HG03108 (cell line): ENCODE results near the gene MAPK8IP3.

Experiments used
- ATAC-seq: cut with Tn5 transposase; IDR thresholded peaks from one replicate; pipeline ENCODE4 v1.9.1; 2021; ENCODE audit warnings: moderate library complexity; ENCODE audit not compliant: unreplicated experiment

MAPK8IP3 gene, protein sequence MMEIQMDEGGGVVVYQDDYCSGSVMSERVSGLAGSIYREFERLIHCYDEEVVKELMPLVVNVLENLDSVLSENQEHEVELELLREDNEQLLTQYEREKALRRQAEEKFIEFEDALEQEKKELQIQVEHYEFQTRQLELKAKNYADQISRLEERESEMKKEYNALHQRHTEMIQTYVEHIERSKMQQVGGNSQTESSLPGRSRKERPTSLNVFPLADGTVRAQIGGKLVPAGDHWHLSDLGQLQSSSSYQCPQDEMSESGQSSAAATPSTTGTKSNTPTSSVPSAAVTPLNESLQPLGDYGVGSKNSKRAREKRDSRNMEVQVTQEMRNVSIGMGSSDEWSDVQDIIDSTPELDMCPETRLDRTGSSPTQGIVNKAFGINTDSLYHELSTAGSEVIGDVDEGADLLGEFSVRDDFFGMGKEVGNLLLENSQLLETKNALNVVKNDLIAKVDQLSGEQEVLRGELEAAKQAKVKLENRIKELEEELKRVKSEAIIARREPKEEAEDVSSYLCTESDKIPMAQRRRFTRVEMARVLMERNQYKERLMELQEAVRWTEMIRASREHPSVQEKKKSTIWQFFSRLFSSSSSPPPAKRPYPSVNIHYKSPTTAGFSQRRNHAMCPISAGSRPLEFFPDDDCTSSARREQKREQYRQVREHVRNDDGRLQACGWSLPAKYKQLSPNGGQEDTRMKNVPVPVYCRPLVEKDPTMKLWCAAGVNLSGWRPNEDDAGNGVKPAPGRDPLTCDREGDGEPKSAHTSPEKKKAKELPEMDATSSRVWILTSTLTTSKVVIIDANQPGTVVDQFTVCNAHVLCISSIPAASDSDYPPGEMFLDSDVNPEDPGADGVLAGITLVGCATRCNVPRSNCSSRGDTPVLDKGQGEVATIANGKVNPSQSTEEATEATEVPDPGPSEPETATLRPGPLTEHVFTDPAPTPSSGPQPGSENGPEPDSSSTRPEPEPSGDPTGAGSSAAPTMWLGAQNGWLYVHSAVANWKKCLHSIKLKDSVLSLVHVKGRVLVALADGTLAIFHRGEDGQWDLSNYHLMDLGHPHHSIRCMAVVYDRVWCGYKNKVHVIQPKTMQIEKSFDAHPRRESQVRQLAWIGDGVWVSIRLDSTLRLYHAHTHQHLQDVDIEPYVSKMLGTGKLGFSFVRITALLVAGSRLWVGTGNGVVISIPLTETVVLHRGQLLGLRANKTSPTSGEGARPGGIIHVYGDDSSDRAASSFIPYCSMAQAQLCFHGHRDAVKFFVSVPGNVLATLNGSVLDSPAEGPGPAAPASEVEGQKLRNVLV (N-terminal part only)

DNA sequence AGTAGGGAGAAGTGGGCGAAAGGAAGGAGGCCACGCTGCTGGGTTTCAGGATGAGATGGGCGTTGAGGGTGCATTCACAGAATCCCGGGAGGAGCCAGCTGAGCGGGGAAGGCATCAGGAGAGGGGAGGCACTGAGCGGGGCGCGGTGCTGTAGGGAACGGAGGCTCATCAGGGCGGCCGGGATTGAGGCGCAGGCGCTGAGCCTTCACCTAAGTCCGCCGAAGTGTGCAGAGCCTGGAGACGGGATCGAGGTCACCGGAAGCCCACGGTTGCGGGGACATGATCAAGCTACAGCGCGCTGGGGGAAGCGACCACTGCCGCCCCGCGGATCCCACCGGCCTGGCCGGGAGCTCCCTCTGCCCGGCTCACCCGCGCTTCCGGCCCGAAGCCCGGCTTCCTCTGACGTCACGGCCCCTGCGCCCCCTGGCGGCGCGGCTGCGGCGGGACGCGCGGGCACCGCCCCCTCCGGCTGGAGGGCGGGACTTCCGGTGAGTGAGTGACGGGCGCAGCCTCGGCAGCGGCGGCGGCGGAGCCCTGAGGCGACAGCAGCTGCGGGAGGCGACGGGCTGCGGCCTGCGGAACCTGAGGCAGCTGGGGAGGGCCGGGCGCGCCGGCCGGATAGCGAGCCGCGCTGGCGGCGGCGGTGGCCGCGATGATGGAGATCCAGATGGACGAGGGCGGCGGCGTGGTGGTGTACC lies at the start of gene MAPK8IP3:
TSS of gene MAPK8IP3 (plus strand) at position 508 of the 698 bp plus-strand sequence. CDS start at position 653, 145 bp downstream.
- ATAC-seq: peak; percentile 80

DNA sequence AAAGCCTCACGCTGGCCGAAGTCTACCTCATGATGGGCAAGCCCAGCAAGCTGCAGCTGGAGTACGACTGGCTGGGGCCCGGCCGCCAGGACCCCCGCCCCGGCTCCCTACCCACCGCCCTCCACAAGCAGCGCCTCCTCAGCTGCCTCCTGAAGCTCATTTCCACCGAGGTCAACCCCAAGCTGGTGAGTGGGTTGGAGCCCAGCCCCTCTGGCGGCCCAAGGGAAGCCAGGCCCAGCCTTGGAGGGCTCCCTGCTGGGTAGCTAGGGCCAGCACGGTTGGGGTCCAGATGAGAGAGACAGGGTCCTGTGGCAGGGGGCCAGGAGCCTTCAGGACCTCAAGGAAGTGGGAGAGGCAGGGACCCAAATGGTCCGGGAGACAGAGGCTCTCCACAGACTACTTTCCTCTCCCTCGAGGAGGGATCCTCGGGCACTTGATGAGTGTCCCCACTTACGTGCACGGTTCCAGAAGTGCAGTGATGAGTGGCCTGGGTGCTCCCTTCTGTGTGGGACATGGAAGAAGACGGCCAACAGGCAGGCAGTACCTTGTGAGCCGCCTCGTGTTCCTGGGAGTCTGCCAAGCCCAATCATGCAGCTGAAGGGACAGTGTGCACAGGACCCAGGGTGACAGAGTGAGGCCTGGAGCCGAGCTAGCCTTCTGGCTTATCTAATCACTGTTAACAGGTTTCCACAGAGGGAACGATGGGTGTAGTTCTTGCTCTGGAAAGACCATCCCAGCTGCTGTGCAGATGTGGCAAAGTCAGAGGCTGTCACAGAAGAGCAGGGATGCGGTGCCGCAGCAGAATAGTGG lies 49.0 kb upstream of the MAPK8IP3 start:
- ATAC-seq: no peak

DNA sequence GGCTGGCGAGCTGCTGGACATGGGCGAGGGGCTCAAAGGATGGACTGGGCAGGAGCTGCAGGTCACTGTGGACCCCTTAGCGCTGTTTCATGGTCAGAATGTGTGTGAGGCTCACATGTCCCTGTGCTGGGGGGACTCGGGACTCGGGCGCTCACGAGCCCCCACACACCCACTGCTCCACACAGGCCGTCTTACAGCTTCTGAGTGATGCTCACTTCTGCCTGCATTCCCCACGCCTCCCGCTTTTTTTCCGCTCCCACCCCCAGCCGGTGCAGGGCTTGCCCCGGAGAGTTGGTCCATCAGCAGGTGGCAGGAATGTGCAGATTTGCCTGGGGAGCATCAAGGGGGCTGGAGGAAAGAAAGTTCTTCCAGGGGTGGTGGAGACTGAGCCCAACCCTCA lies 48.2 kb upstream of the MAPK8IP3 start:
- ATAC-seq: no peak

DNA sequence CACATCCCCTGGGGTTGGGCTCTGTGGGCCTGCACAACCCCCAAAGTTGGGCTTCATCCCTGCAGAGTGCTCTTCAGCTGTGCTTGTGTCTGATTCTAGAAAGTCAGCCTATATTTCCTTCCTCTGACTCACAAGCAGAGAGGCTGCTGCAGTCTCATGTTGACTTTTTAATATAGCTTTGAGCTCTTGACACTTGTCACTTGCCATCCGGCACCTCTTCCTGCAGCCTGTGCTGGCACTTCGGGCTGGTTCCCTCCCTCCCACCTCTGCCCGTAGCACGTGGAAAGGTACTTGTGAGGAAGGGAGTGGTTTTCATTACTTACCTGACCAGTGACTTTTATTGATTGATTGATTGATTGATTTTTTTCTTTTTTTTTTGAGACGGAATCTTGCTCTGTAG lies 47.0 kb upstream of the MAPK8IP3 start:
- no peak for ATAC-seq

DNA sequence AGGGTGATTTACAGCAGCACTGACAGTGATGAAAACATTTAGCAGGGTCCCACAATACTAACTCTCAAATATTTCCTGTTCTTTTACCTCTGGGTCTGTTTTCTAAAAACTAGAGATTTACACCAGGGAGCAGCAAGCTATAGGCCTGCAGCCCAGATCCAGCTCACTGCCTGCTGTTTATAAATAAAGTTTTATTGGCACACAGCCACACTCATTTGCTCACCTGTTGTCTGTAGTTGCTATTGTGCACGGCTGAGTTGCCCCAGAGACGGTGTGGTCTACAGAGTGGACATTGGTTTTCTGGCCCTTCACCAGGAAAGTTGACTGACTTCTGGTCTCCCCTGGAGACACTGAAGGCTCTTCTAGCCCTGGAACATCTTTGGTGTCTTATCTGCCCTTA lies 44.2 kb upstream of the MAPK8IP3 start:
- no peak for ATAC-seq

DNA sequence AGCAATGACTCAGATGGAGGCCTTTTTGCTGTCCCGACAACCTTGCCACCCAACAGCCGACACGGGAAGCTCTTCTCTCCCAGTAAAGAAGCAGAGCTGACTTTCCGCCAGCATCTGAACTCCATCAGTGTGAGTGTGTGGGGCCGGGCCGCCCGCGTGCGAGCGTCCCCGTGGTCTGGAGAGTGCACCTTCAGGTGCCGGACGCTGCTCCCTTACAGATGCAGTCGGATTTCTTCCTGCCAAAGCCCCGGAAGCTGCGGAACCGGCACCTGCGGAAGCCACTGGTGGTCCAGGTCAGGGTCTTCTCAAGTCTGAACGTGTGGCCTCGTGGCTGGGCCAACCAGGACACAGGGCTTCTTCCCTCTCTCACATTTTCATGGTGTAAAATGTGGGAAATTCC lies 43.5 kb upstream of the MAPK8IP3 start:
- no peak for ATAC-seq

DNA sequence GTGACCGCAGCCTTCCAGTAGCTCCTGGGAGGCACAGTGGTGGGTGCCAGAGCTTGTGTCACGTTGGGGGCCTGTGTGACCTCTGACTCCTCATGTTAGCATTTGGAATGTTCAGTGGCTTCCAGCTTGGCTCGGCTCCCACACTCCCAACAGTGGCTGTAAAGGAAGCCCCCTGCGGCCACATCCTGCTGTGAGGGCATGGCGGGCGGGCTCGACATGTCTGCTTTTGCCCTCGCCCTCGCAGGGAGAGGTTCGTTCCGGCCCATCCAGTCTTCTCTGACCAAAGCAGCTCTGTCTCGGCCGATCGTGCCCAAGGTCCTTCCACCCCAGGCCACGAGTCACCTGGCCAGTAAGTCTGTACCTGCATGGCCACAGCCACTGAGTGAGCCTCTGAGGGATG lies 40.2 kb upstream of the MAPK8IP3 start:
- no peak for ATAC-seq

DNA sequence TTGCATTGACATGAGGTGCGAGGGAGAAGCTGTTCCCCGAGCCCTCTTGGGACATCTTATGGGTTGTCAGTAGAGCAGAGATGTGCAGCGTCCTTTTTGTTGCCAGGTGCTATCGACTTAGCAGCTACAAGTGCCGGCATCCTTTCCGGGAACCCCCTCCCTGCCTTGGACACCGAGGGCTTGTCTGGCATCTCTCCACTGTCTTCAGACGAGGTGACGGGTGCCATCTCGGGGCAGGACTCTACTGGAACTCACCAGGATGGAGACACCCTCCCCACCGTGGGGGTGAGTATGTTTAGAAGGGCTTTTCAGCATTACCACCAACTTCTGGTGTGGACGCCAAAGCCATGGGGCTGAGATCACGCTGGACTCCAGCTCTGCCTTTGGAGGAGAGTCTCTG lies 39.7 kb upstream of the MAPK8IP3 start:
- ATAC-seq: no peak

DNA sequence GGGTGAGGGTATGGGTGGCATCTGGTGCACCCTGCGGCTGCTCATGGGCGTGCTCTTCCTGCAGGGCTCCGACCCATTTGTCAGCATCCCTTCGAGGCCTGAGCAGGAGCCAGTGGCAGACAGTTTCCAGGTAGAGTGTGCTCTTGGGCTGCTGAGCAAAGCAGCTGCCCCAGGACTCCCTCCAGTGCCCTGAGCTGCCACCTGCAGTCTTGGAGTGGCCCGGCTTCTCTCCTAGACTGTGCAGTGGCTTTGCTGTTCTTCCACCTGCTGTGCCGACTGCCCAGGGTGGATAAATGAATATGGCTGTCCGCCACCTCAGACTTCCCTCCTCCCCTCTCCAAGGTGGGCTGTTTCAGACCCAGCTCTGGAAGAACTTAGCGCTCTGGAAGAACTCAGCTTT lies 38.7 kb upstream of the MAPK8IP3 start:
- no peak for ATAC-seq

DNA sequence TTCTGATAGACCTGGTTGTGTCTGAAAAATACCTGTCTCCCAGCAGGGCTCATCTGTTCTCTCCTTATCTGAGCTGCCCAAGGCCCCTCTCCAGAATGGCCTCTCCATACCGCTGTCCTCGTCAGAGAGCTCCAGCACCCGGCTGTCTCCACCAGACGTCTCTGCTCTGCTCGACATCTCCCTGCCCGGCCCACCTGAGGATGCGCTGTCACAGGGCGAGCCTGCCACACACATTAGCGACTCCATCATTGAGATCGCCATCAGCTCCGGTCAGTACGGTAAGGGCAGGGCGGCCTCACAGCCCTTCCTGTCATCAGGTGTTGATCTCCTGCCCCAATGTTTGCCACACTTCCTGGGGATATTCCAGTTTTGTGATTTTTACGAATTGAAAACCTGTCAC lies 38.1 kb upstream of the MAPK8IP3 start:
- no peak for ATAC-seq

DNA sequence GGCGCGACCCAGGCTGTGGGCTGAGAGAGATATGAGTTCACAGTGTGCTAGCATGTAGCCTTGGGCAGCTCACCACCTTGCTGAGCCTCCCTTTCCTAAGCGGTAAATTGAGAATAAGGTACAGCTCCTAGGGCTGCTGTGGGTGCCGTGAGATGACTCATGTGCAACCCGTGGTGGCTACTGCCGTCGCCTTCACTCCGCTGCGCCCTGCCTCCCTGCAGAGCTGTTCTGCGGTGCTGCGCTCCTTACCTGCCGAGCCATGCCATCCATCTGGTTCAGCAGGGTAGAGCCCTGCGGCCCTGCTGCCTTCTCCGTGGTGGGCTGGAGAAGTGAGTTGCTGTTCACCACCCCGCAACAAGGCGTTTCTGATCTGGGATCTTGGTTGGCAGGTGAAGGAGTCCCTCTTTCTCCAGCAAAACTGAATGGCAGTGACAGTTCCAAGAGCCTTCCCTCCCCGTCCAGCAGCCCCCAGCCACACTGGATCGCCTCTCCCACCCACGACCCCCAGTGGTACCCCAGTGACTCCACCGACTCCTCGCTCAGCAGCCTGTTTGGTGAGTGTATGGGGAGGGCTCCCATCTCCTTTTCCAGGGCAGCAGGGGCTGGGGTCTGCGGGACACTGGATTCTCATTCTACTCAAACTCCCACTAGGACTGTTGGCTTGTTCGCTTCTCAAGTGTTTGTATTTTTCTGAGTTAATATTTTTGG lies 37.2 kb upstream of the MAPK8IP3 start:
- ATAC-seq: no peak

DNA sequence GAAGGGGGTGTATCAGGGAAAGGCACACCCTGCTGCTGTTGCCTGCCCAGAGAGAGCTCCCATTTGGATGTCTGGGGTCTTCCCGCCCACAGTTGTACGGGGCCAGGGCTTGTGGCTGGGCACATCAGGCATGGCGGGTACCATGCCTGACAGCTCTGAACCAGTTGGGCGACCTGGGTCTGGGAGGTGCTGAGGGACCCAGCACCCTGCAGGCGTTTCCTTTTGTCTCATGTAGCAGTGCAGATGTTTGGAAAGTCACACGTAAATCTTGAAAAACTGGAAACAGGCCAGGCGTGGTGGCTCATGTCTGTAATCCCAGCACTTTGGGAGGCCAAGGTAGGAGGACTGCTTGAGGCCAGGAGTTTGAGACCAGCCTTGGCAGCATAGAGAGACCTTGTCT lies 36.3 kb upstream of the MAPK8IP3 start:
- no peak for ATAC-seq

DNA sequence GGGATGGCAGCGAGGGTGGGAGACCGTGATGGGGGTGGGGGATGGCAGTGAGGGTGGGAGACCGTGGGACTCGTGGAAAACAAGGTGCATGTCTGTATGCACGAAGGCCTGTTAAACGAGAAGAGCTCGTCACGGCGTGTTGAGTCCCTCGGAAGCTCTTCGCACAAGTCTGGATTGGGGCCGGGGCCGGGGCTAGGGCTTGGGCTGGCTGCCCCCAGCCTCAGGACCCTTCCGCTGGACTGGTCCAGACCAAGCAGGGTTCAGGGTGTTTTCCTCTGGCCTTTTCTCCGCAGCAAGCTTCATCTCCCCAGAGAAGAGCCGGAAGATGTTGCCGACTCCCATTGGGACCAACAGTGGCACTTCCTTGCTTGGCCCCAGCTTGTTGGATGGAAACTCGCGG lies 35.6 kb upstream of the MAPK8IP3 start:
- ATAC-seq: no peak

DNA sequence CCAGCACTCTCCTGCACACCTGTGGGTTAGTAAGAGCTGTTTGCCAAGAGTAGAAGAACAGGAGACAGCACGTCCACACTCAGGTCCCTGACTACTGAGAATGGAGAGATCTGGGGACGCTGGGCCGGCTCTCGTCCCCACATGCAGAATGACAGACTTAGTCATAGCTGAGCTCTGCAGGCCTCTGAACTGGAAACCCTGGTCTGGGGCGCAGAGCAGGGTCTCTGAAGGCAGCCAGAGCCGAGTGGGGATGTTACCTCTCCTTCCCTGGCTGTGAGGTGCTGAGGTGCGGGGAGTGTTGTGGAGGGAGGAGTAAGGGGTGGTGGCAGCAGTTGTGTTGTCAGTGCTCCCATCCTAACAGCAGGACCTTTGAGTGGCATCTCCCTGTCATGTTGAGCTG lies 35.1 kb upstream of the MAPK8IP3 start:
- ATAC-seq: no peak

DNA sequence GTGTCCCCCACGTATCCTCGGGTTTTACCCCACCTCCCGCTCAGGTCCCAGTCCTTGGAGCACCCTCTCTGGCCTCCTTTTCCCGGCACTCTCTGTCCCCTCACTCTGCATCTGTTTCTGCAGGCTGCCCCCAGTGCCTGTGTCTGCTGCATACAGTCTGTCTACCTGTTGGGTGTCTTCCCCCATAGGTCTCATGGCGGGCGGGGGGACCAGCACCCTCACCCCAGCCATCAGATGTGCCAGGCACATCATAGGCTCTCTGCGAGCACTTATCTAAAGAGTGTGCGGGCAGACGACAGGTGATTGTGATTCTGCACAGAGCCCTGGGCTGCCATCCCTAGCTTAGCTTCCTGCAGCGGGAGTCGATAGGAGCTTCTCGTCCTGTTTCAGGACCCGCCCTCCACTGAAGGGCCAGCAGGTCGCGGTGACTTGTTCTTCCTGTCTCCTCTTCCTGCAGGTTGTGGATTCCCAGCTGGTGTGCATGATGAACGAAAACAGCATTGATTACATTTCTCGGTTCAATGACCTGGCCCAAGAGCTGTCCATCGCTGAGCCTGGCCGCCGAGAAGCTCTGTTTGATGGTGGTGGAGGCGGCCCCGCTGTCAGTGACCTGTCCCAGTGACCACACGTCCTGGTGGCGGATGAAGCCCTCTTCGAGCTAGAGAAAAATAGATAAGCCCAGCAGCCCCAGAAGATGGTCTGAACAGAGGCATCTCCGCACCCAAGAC lies 32.4 kb upstream of the MAPK8IP3 start:
- ATAC-seq: no peak

DNA sequence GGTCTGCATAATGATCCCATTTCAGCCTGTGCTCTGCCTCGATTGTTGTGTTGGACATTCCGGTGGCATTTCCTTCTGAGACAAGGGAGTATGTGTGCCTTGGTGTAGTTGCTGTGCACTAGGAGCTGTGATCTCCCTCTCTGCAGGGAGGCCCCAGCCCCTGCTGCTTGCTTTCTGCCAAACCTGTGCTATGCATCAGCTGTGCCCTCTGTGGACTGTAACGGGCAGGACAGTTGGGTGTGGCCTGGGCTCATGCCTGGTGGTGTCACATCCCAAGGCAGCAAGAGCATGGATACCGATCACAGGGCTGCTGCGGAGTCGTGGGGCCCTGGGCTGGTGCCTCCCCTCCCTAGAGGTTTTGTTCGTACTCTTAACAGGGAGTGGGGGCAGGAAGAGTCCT lies 31.7 kb upstream of the MAPK8IP3 start:
- no peak for ATAC-seq

DNA sequence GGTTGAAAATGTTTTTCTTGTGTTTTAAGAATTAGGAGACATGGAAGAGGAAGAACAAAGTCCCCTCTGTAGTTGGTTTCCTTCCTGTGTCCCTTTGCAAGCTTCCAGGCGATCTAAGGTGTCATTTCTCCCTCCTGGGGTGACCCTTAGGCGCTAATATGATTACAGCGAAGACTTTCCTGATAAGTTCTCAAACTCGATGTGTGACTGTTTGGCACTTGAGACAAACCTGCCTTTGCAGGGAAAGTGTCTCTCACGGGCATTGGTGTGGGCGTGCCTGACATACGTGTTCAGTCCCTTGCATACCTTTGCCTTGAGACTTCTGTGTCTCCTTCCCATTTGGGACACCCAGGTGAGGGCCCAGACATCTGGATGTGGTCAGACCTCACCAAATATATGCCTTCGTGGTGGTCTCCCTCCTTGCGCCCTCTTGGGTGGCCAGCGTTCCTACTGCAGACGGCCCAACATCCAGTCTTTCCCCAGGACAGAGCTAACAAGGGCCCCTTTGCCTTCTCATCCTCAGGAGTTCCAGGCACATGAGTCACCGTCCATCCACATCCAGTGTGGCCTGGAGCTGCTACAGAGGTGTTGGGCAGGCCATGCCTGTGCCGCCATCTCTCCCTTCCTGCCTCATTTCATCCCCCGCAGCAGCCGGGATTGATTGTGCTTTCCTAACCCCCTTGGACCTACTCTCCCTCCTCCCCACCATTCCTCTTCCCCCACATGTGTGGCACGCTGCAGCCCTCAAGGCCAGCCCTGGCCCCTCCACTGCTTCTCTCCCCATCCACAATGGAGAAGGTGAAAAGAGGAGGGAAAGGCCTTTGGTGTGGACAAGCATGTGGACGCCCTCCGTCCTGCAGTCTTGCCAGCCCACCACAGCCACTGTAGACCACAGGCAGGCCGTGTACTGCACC lies 31.0 kb upstream of the MAPK8IP3 start:
- ATAC-seq: no peak
